GM18909 (cell line): Measurements from ENCODE around the gene ABCG1.

Experiments used
- ATAC-seq: cut with Tn5 transposase; IDR thresholded peaks from one replicate; pipeline ENCODE4 v1.9.1; 2021; ENCODE audit warnings: mild to moderate bottlenecking; ENCODE audit not compliant: unreplicated experiment, poor library complexity

ABCG1 gene

GRCh38 chr21:42230178-42230577 lies 11.2 kb downstream of the ABCG1 start:
- no peak for ATAC-seq

- ATAC-seq = no peak
These were observed 11.7 kb downstream of the ABCG1 start for GRCh38 chr21:42230636-42231035.

GRCh38 chr21:42231756-42232155 lies 12.8 kb downstream of the ABCG1 start:
- no peak for ATAC-seq

- no peak for ATAC-seq
These were observed 13.4 kb downstream of the ABCG1 start for GRCh38 chr21:42232176-42232825.

GRCh38 chr21:42233067-42233961 lies 14.4 kb downstream of the ABCG1 start:
- peak; percentile 44 for ATAC-seq

GRCh38 chr21:42234041-42234440 lies 15.1 kb downstream of the ABCG1 start:
- no peak for ATAC-seq

GRCh38 chr21:42234464-42235241 lies 15.7 kb downstream of the ABCG1 start:
- peak; percentile 43 for ATAC-seq

GRCh38 chr21:42235593-42235992 lies 16.7 kb downstream of the ABCG1 start:
- ATAC-seq = no peak

GRCh38 chr21:42236014-42236413 lies 17.1 kb downstream of the ABCG1 start:
- ATAC-seq = no peak

- ATAC-seq = no peak
These were observed 17.8 kb downstream of the ABCG1 start for GRCh38 chr21:42236693-42237092.

GRCh38 chr21:42237161-42237560 lies 18.2 kb downstream of the ABCG1 start:
- ATAC-seq = no peak

GRCh38 chr21:42237577-42237976 lies 18.6 kb downstream of the ABCG1 start:
- ATAC-seq = no peak

GRCh38 chr21:42238185-42238934 lies 19.4 kb downstream of the ABCG1 start:
- ATAC-seq = no peak

GRCh38 chr21:42239556-42239955 lies 20.6 kb downstream of the ABCG1 start:
- ATAC-seq = no peak

GRCh38 chr21:42239973-42240372 lies 21.0 kb downstream of the ABCG1 start:
- no peak for ATAC-seq

- no peak for ATAC-seq
These were observed 23.7 kb downstream of the ABCG1 start for GRCh38 chr21:42242611-42243010.

- no peak for ATAC-seq
These were observed 24.1 kb downstream of the ABCG1 start for GRCh38 chr21:42243026-42243425.

GRCh38 chr21:42245331-42246193 lies 26.6 kb downstream of the ABCG1 start:
- no peak for ATAC-seq

- ATAC-seq = no peak
These were observed 28.8 kb downstream of the ABCG1 start for GRCh38 chr21:42247716-42248115.
